ENCODE results near the gene DYNLRB2.

DYNLRB2 gene

DNA sequence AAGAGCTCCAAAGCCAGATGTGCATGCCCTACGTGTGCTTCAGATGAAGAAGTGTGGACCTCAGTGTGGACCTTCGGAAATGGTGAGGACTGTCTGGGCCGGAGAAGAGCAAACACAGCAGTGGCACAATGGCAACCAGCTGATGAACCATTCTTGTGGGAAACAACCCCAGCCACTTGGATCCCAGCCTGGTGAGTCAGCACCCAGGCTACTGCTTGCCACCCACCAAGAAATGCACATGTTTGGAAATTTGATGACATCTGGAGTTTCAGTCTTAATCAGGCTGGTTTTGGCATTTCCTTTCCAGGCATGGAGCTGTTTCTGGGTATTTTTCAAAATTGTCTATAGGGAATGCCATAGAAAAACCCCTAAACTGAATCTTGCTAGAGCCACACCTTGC lies 42.7 kb downstream of the DYNLRB2 start:
- H3K9ac ChIP-seq, result peak overlapping the region in 1 of 11 experiments; percentile 64; a peak in 3 of 22 replicates
- peak overlapping the region in 4 of 11 experiments; percentile 48 to 86 (median 82); a peak in 7 of 22 replicates for H3K27ac ChIP-seq
- H3K4me2 ChIP-seq, result peak overlapping the region in 5 of 11 experiments; percentile 50 to 85 (median 75); a peak in 10 of 22 replicates
- no peaks in the 10 kb centered on the region for H3K36me3 ChIP-seq
- no peaks in the 10 kb centered on the region for H4K20me1 ChIP-seq
- no peaks in the 10 kb centered on the region for H3K27me3 ChIP-seq
- peaks cover 0 to 57% (median 0%) of the 10 kb centered on the region in 11 experiments; a peak in 4 of 22 replicates for H3K9me3 ChIP-seq (replicated peaks in 1 of 11)
- no peak for TF ChIP-seq Cebpa-rat (IDR thresholded peaks at IDR 0.05)
- H3K4me3 ChIP-seq, result no peak overlapping the region
- H3K4me1 ChIP-seq, result peaks cover 0 to 86% (median 4%) of the 10 kb centered on the region in 10 experiments; a peak in 10 of 20 replicates

GRCh38 chr16:80585764-80586163 lies 45.0 kb downstream of the DYNLRB2 start:
- no peak for TF ChIP-seq Cebpa-rat (IDR thresholded peaks at IDR 0.05)
- H3K4me3 ChIP-seq, result no peak overlapping the region
- peak overlapping the region in 3 of 11 experiments; percentile 69 to 72 (median 72); a peak in 4 of 22 replicates for H3K4me2 ChIP-seq

GRCh38 chr16:80586476-80586875 lies 45.7 kb downstream of the DYNLRB2 start:
- TF ChIP-seq Cebpa-rat (IDR thresholded peaks at IDR 0.05), result no peak
- Histone ChIP-seq H3K4me2 (peak overlapping the region in 3 of 11 experiments; percentile 69 to 72 (median 72); a peak in 6 of 22 replicates), H3K9ac (no peak overlapping the region), H3K4me1 (peaks cover 0 to 82% (median 11%) of the 10 kb centered on the region in 10 experiments; a peak in 15 of 20 replicates), H3K27ac (peak overlapping the region in 3 of 11 experiments; percentile 53 to 65 (median 60); a peak in 5 of 22 replicates), H4K20me1 (no peaks in the 10 kb centered on the region), H3K4me3 (no peak overlapping the region), H3K36me3 (0 out of 22 replicates have a peak, but pooled peaks cover 0 to 5% (median 0%) of the 10 kb centered on the region in 11 experiments), H3K27me3 (no peaks in the 10 kb centered on the region), H3K9me3 (replicated peaks in 1 of 11) (peaks cover 0 to 61% (median 0%) of the 10 kb centered on the region in 11 experiments; a peak in 4 of 22 replicates)

More at GRCh38 chr16:80585764-80586163, 45.0 kb downstream of the DYNLRB2 start:
- Histone ChIP-seq H3K9me3 (replicated peaks in 1 of 11) (peaks cover 0 to 65% (median 0%) of the 10 kb centered on the region in 11 experiments; a peak in 4 of 22 replicates), H4K20me1 (no peaks in the 10 kb centered on the region), H3K27me3 (no peaks in the 10 kb centered on the region), H3K4me1 (peaks cover 0 to 82% (median 5%) of the 10 kb centered on the region in 10 experiments; a peak in 12 of 20 replicates), H3K27ac (peak overlapping the region in 1 of 11 experiments; percentile 60; a peak in 3 of 22 replicates), H3K9ac (no peak overlapping the region), H3K36me3 (0 out of 22 replicates have a peak, but pooled peaks cover 0 to 5% (median 0%) of the 10 kb centered on the region in 11 experiments)

DNA sequence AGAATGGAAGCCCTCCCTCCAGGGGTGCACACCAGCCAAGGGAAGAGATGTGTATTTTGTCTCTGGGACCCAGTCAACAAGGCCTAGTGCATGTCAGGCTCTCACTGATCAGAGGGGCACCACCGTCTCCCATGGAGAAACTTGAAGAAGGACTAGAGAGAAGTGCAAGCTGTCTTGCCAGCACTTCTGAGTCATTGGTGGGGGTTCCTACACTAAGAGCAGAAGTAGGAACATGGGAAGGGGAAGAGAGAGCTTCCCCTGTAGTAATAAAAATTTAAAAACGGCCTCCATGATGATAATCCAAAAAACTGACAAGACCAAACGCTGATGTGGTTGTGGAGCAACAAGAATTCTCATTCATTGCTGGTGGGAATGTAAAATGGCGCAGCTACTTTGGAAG lies 46.3 kb downstream of the DYNLRB2 start:
- no peak for TF ChIP-seq Cebpa-rat (IDR thresholded peaks at IDR 0.05)
- Histone ChIP-seq H3K9me3 (replicated peaks in 1 of 11) (peaks cover 0 to 55% (median 0%) of the 10 kb centered on the region in 11 experiments; a peak in 4 of 22 replicates), H3K36me3 (0 out of 22 replicates have a peak, but pooled peaks cover 0 to 5% (median 0%) of the 10 kb centered on the region in 11 experiments), H3K27ac (peak overlapping the region in 3 of 11 experiments; percentile 53 to 65 (median 60); a peak in 5 of 22 replicates), H4K20me1 (no peaks in the 10 kb centered on the region), H3K4me2 (peak overlapping the region in 3 of 11 experiments; percentile 69 to 72 (median 72); a peak in 6 of 22 replicates), H3K27me3 (no peaks in the 10 kb centered on the region), H3K4me1 (peaks cover 0 to 80% (median 13%) of the 10 kb centered on the region in 10 experiments; a peak in 15 of 20 replicates), H3K9ac (no peak overlapping the region), H3K4me3 (no peak overlapping the region)

- Histone ChIP-seq H3K36me3 (peaks cover 0 to 5% (median 0%) of the 10 kb centered on the region in 11 experiments; a peak in 1 of 22 replicates), H3K27ac (no peak overlapping the region; a peak in 1 of 22 replicates)
These were observed 50.5 kb downstream of the DYNLRB2 start for GRCh38 chr16:80591071-80591915.

DNA sequence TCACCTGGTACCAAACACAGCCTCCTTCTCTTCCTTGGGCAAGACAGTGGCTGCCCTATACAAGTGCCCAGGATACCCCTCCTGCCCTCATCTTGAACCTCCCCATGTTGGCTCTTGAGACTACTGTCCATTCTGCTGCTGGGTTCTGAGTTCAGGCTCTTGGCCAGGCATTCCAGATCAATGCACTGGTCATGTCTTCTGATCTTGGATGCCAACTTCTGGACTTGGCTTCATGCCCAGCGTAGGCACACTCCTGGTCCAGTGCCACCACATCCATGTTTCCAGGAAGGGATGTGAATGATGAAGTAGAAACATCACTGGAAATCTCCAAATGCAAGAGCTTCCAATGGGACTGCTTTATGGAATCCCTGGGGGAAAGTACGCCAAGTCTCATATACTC lies 51.5 kb downstream of the DYNLRB2 start:
- Histone ChIP-seq H3K27me3 (no peaks in the 10 kb centered on the region), H4K20me1 (no peaks in the 10 kb centered on the region), H3K36me3 (peaks cover 0 to 14% (median 4%) of the 10 kb centered on the region in 11 experiments; a peak in 6 of 22 replicates), H3K4me3 (no peak overlapping the region), H3K4me2 (peak overlapping the region in 1 of 11 experiments; percentile 1; a peak in 1 of 22 replicates), H3K9me3 (replicated peaks in 1 of 11) (peaks cover 0 to 32% (median 4%) of the 10 kb centered on the region in 11 experiments; a peak in 9 of 22 replicates), H3K9ac (no peak overlapping the region), H3K4me1 (peaks cover 0 to 36% (median 8%) of the 10 kb centered on the region in 10 experiments; a peak in 13 of 20 replicates), H3K27ac (no peak overlapping the region)
- TF ChIP-seq Cebpa-rat (IDR thresholded peaks at IDR 0.05), result no peak

More at GRCh38 chr16:80591071-80591915, 50.5 kb downstream of the DYNLRB2 start:
- peaks cover 0 to 39% (median 0%) of the 10 kb centered on the region in 11 experiments; a peak in 7 of 22 replicates for H3K9me3 ChIP-seq (replicated peaks in 1 of 11)
- no peak overlapping the region for H3K4me3 ChIP-seq
- H3K4me1 ChIP-seq, result peaks cover 0 to 45% (median 10%) of the 10 kb centered on the region in 10 experiments; a peak in 13 of 20 replicates
- peak overlapping the region in 9 of 11 experiments; percentile 1 to 50 (median 20); a peak in 8 of 22 replicates for H3K4me2 ChIP-seq
- no peaks in the 10 kb centered on the region for H4K20me1 ChIP-seq
- H3K9ac ChIP-seq, result no peak overlapping the region
- no peak for TF ChIP-seq Cebpa-rat (IDR thresholded peaks at IDR 0.05)
- no peaks in the 10 kb centered on the region for H3K27me3 ChIP-seq

DNA sequence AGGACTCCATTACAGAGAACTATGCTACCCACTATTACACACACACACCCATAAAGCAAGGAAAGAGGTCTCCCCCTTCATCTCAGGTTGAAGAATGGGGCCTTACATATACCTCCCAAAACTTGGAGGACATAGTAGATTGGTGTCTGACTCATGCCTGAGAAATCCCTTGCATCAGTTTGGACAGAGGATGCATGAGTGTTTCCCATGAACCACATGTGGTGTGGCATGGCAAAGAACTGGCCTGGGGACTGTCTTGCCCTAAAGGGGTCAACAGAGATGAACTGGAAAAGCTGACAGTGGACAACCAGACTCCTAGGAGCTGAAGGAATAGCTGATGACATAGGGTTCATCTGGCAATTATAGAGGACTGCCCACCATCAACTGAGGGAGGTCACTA lies 54.0 kb downstream of the DYNLRB2 start:
- no peak for TF ChIP-seq Cebpa-rat (IDR thresholded peaks at IDR 0.05)

GRCh38 chr16:80596507-80597207 lies 55.9 kb downstream of the DYNLRB2 start:
- Histone ChIP-seq H3K27me3 (no peaks in the 10 kb centered on the region), H3K36me3 (peaks cover 0 to 49% (median 11%) of the 10 kb centered on the region in 11 experiments; a peak in 10 of 22 replicates), H3K27ac (no peak overlapping the region), H3K4me3 (no peak overlapping the region), H3K4me2 (no peak overlapping the region), H3K9me3 (replicated peaks in 1 of 11) (peaks cover 0 to 14% (median 4%) of the 10 kb centered on the region in 11 experiments; a peak in 9 of 22 replicates), H3K9ac (no peak overlapping the region), H4K20me1 (no peaks in the 10 kb centered on the region), H3K4me1 (peaks cover 0 to 8% (median under 1%) of the 10 kb centered on the region in 10 experiments; a peak in 8 of 20 replicates)
- no peak for TF ChIP-seq Cebpa-rat (IDR thresholded peaks at IDR 0.05)

More for the DNA sequence above, 54.0 kb downstream of the DYNLRB2 start:
- Histone ChIP-seq H3K9me3 (replicated peaks in 1 of 11) (peaks cover 0 to 18% (median 4%) of the 10 kb centered on the region in 11 experiments; a peak in 9 of 22 replicates), H3K27me3 (no peaks in the 10 kb centered on the region), H3K9ac (no peak overlapping the region), H3K4me1 (peaks cover 0 to 18% (median 8%) of the 10 kb centered on the region in 10 experiments; a peak in 13 of 20 replicates), H3K36me3 (peaks cover 0 to 35% (median 9%) of the 10 kb centered on the region in 11 experiments; a peak in 7 of 22 replicates), H3K27ac (no peak overlapping the region), H3K4me3 (no peak overlapping the region), H4K20me1 (no peaks in the 10 kb centered on the region), H3K4me2 (no peak overlapping the region)

All from BLaER1 treated with 17β-estradiol and CSF1 and Interleukin-3, amounts not matched to agents 10 nM and 100 nM (cell line).